ENCODE results near the gene SMPDL3A.

Gene SMPDL3A

GRCh38 chr6:122801397-122801796 lies 12.3 kb downstream of the SMPDL3A start:
- no peak for TF ChIP-seq CTCF (conservative IDR thresholded peaks at IDR 0.05; ENCODE audit: low read depth, low read length)
- no peak for DNase-seq (ENCODE audit: low read depth)

GRCh38 chr6:122803171-122803661 lies 14.2 kb downstream of the SMPDL3A start:
- H3K4me3 ChIP-seq (ENCODE audit: low read depth, low read length): no peak overlapping the region
- no peak for TF ChIP-seq CTCF (conservative IDR thresholded peaks at IDR 0.05; ENCODE audit: low read depth, low read length)
- peak; percentile 85 for DNase-seq (ENCODE audit: low read depth)

More at GRCh38 chr6:122801397-122801796, 12.3 kb downstream of the SMPDL3A start:
- no peak overlapping the region for H3K4me3 ChIP-seq (ENCODE audit: low read depth, low read length)

GRCh38 chr6:122804962-122805485 lies 16.0 kb downstream of the SMPDL3A start:
- DNase-seq (ENCODE audit: low read depth): no peak
- H3K4me3 ChIP-seq (ENCODE audit: low read depth, low read length): no peak overlapping the region
- no peak for TF ChIP-seq CTCF (conservative IDR thresholded peaks at IDR 0.05; ENCODE audit: low read depth, low read length)

GRCh38 chr6:122806291-122806690 lies 17.2 kb downstream of the SMPDL3A start:
- no peak for TF ChIP-seq CTCF (conservative IDR thresholded peaks at IDR 0.05; ENCODE audit: low read depth, low read length)
- no peak overlapping the region for H3K4me3 ChIP-seq (ENCODE audit: low read depth, low read length)
- peak; percentile 30 for DNase-seq (ENCODE audit: low read depth)

GRCh38 chr6:122808121-122808885 lies 19.2 kb downstream of the SMPDL3A start:
- no peak overlapping the region for H3K4me3 ChIP-seq (ENCODE audit: low read depth, low read length)
- no peak for TF ChIP-seq CTCF (conservative IDR thresholded peaks at IDR 0.05; ENCODE audit: low read depth, low read length)
- no peak for DNase-seq (ENCODE audit: low read depth)

GRCh38 chr6:122809001-122809400 lies 19.9 kb downstream of the SMPDL3A start:
- no peak for DNase-seq (ENCODE audit: low read depth)
- no peak for TF ChIP-seq CTCF (conservative IDR thresholded peaks at IDR 0.05; ENCODE audit: low read depth, low read length)

GRCh38 chr6:122809691-122810090 lies 20.6 kb downstream of the SMPDL3A start:
- TF ChIP-seq CTCF (conservative IDR thresholded peaks at IDR 0.05; ENCODE audit: low read depth, low read length): no peak
- DNase-seq (ENCODE audit: low read depth): no peak
- H3K4me3 ChIP-seq (ENCODE audit: low read depth, low read length): no peak overlapping the region

More at GRCh38 chr6:122809001-122809400, 19.9 kb downstream of the SMPDL3A start:
- no peak overlapping the region for H3K4me3 ChIP-seq (ENCODE audit: low read depth, low read length)

Data from choroid plexus epithelial cell (primary cell).